IPS-15b (cell line): ENCODE results near the gene NR2C2.

Experiments used
- H3K27me3 ChIP-seq: one replicate; pipeline ENCODE4 v1.6.1; 2013; ENCODE audit warnings: low read length; ENCODE audit not compliant: control insufficient read depth, insufficient read depth
- H3K36me3 ChIP-seq: one replicate; pipeline ENCODE4 v1.6.1; 2013; ENCODE audit warnings: low read length; ENCODE audit not compliant: control insufficient read depth, insufficient read depth
- H3K4me1 ChIP-seq: one replicate; pipeline ENCODE4 v1.6.1; 2013; ENCODE audit warnings: mild to moderate bottlenecking, low read length; ENCODE audit not compliant: control insufficient read depth, insufficient read depth
- H3K4me3 ChIP-seq: one replicate; pipeline ENCODE4 v1.5.1; 2013; ENCODE audit warnings: low read depth, low read length
- H3K9ac ChIP-seq: one replicate; pipeline ENCODE4 v1.6.1; 2013; ENCODE audit warnings: low read depth, mild to moderate bottlenecking, low read length
- H3K9me3 ChIP-seq: one replicate; pipeline ENCODE4 v1.6.1; 2013; ENCODE audit warnings: mild to moderate bottlenecking, low read length; ENCODE audit not compliant: control insufficient read depth, insufficient read depth

The NR2C2 gene

GRCh38 chr3:14911651-14912050, 35.7 kb upstream of the NR2C2 start:
- H3K36me3 ChIP-seq, result no peaks in the 10 kb centered on the region
- no peaks in the 10 kb centered on the region for H3K9me3 ChIP-seq
- H3K9ac ChIP-seq, result no peak overlapping the region
- H3K4me1 ChIP-seq, result no peaks in the 10 kb centered on the region
- H3K27me3 ChIP-seq, result no peaks in the 10 kb centered on the region
- no peak overlapping the region for H3K4me3 ChIP-seq

GRCh38 chr3:14913071-14913925, 34.1 kb upstream of the NR2C2 start:
- H3K9ac ChIP-seq, result no peak overlapping the region
- H3K4me1 ChIP-seq, result no peaks in the 10 kb centered on the region
- no peaks in the 10 kb centered on the region for H3K9me3 ChIP-seq
- no peaks in the 10 kb centered on the region for H3K36me3 ChIP-seq
- no peaks in the 10 kb centered on the region for H3K27me3 ChIP-seq
- no peak overlapping the region for H3K4me3 ChIP-seq

- no peaks in the 10 kb centered on the region for H3K9me3 ChIP-seq
- no peak overlapping the region for H3K9ac ChIP-seq
- H3K4me1 ChIP-seq, result no peaks in the 10 kb centered on the region
- H3K4me3 ChIP-seq, result no peak overlapping the region
- no peaks in the 10 kb centered on the region for H3K36me3 ChIP-seq
- no peaks in the 10 kb centered on the region for H3K27me3 ChIP-seq
These were observed 33.2 kb upstream of the NR2C2 start for GRCh38 chr3:14913926-14914778.

GRCh38 chr3:14914779-14915117, 32.6 kb upstream of the NR2C2 start:
- H3K9me3 ChIP-seq, result no peaks in the 10 kb centered on the region
- no peaks in the 10 kb centered on the region for H3K4me1 ChIP-seq
- H3K4me3 ChIP-seq, result no peak overlapping the region
- H3K36me3 ChIP-seq, result no peaks in the 10 kb centered on the region
- H3K27me3 ChIP-seq, result no peaks in the 10 kb centered on the region
- H3K9ac ChIP-seq, result no peak overlapping the region

- Histone ChIP-seq H3K36me3 (no peaks in the 10 kb centered on the region), H3K27me3 (no peaks in the 10 kb centered on the region), H3K9ac (no peak overlapping the region), H3K9me3 (no peaks in the 10 kb centered on the region), H3K4me3 (no peak overlapping the region), H3K4me1 (no peaks in the 10 kb centered on the region)
These were observed 31.7 kb upstream of the NR2C2 start for GRCh38 chr3:14915636-14916222.

GRCh38 chr3:14918356-14918860, 29.0 kb upstream of the NR2C2 start:
- Histone ChIP-seq H3K27me3 (no peaks in the 10 kb centered on the region), H3K4me3 (no peak overlapping the region), H3K36me3 (no peaks in the 10 kb centered on the region)

GRCh38 chr3:14920536-14920935, 26.8 kb upstream of the NR2C2 start:
- H3K27me3 ChIP-seq, result no peaks in the 10 kb centered on the region
- no peak overlapping the region for H3K4me3 ChIP-seq
- no peaks in the 10 kb centered on the region for H3K36me3 ChIP-seq
- no peaks in the 10 kb centered on the region for H3K9me3 ChIP-seq
- peak overlapping the region; percentile 47 for H3K9ac ChIP-seq
- H3K4me1 ChIP-seq, result peaks cover 2% of the 10 kb centered on the region

More at GRCh38 chr3:14918356-14918860, 29.0 kb upstream of the NR2C2 start:
- Histone ChIP-seq H3K9me3 (no peaks in the 10 kb centered on the region), H3K4me1 (peaks cover 2% of the 10 kb centered on the region), H3K9ac (no peak overlapping the region)

- Histone ChIP-seq H3K9ac (peak overlapping the region; percentile 47), H3K9me3 (no peaks in the 10 kb centered on the region), H3K4me1 (peaks cover 2% of the 10 kb centered on the region), H3K36me3 (no peaks in the 10 kb centered on the region), H3K4me3 (no peak overlapping the region), H3K27me3 (no peaks in the 10 kb centered on the region)
These were observed 26.3 kb upstream of the NR2C2 start for GRCh38 chr3:14921034-14921616.

GRCh38 chr3:14921811-14922705, 25.3 kb upstream of the NR2C2 start:
- peaks cover 2% of the 10 kb centered on the region for H3K4me1 ChIP-seq
- no peak overlapping the region for H3K4me3 ChIP-seq
- H3K9ac ChIP-seq, result no peak overlapping the region
- no peaks in the 10 kb centered on the region for H3K27me3 ChIP-seq
- H3K9me3 ChIP-seq, result no peaks in the 10 kb centered on the region
- H3K36me3 ChIP-seq, result no peaks in the 10 kb centered on the region

- Histone ChIP-seq H3K4me1 (peaks cover 2% of the 10 kb centered on the region), H3K27me3 (no peaks in the 10 kb centered on the region), H3K4me3 (no peak overlapping the region), H3K9ac (no peak overlapping the region), H3K9me3 (no peaks in the 10 kb centered on the region), H3K36me3 (no peaks in the 10 kb centered on the region)
These were observed 24.5 kb upstream of the NR2C2 start for GRCh38 chr3:14922863-14923262.

GRCh38 chr3:14923476-14923875, 23.9 kb upstream of the NR2C2 start:
- no peak overlapping the region for H3K9ac ChIP-seq
- H3K4me3 ChIP-seq, result no peak overlapping the region
- H3K4me1 ChIP-seq, result peaks cover 2% of the 10 kb centered on the region
- no peaks in the 10 kb centered on the region for H3K9me3 ChIP-seq
- H3K27me3 ChIP-seq, result no peaks in the 10 kb centered on the region
- no peaks in the 10 kb centered on the region for H3K36me3 ChIP-seq
